Ectodermal cell (in vitro differentiated cells): ENCODE data around the gene TBC1D10A.

Source experiments
- H3K27ac ChIP-seq: 2 replicates; pipeline ENCODE4 v1.7.0; 2013; ENCODE audit warnings: mild to moderate bottlenecking, low read depth, low read length; ENCODE audit not compliant: insufficient read depth, poor library complexity, severe bottlenecking
- H3K27me3 ChIP-seq: 2 replicates; pipeline ENCODE4 v1.7.0; 2013; ENCODE audit warnings: mild to moderate bottlenecking, low read length; ENCODE audit not compliant: insufficient read depth, control insufficient read depth, poor library complexity, severe bottlenecking
- H3K36me3 ChIP-seq: one replicate; pipeline ENCODE4 v1.7.0; 2013; ENCODE audit warnings: low read length; ENCODE audit not compliant: control insufficient read depth, insufficient read depth
- H3K4me1 ChIP-seq: one replicate; pipeline ENCODE4 v1.7.0; 2013; ENCODE audit warnings: low read length; ENCODE audit not compliant: control insufficient read depth, insufficient read depth
- H3K4me3 ChIP-seq: 2 replicates; pipeline ENCODE4 v1.7.0; 2013; ENCODE audit warnings: low read depth, low read length, control low read depth; ENCODE audit not compliant: insufficient read depth
- H3K9me3 ChIP-seq: 2 replicates; pipeline ENCODE4 v1.7.0; 2013; ENCODE audit warnings: mild to moderate bottlenecking, low read length, moderate library complexity; ENCODE audit not compliant: control insufficient read depth
- WGBS, 2 experiments: methylation state at CpG; one replicate each; pipeline ENCODE4 v1.1.7; 2013; ENCODE audit warnings: missing lambda C conversion rate in 2 of 2; 5-methylcytosine and 5-hydroxymethylcytosine counted together

TBC1D10A gene

DNA sequence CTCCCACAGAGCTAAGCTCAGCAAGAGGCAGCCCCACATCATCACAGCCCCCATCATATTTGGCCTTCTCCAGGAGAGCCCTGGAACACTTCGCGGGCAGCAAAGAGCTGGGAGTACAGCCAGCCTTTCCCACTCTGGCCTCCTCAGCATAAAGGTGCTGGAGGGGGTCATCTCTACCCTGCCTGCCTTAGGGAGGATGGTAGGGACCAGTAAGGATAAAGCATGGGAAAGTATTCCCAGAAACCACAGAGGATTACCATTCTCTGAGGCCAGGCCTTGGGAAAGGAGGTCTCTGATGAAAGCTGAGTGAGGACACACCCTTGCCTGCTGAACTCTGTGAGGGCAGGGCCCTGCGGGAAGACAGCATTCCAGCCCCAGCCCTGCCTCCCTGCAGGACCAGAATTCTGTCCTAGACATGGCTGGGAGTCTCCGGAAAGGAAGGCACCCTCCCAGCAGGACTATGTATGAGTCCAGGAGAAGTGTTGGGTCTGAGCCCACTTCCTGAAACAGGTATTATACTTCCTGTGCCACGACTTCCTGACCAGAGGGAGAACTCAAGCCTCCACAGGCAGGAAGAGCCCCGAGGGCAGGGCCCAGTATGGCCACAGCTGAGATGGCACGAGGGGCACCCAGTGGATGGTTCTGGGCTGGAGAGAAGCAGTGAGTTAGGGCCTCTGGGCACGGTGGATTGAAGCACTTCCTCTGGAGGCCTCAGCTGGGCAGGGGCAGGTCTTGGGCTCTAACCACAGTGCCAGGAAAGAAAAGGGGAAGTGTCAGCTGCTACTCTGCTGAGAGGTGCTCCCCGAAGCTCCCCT is 24.5 kb downstream of the TBC1D10A start:
- Histone ChIP-seq H3K4me3 (no peak overlapping the region), H3K9me3 (no peaks in the 10 kb centered on the region), H3K27ac (no peak overlapping the region), H3K36me3 (no peaks in the 10 kb centered on the region), H3K4me1 (no peaks in the 10 kb centered on the region), H3K27me3 (no peaks in the 10 kb centered on the region)
- WGBS, 2 experiments: 92% methylated on average over 9 of the region's 9 CpGs

DNA sequence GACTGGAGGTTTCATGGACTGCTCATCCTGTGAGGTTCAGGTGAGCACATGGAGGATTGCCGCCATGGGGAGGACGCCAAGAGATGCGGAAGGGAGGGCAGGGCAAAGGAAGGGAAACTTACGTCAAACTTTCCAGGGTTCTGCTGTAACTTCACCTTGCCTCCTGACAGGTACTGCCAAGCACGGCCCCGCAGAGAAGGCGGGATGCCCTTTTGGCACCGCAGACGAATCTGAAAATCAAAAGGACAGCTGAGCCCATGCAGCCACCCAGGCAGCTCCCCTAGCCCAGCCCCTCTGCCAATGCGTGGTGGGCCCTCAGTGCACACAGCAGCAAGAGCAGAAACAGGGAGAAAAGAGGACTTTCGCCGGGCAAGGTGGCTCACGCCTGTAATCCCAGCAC is 27.4 kb downstream of the TBC1D10A start:
- H3K9me3 ChIP-seq: no peaks in the 10 kb centered on the region
- 88 to 91% methylated on average over 13 of the region's 13 CpGs for WGBS, 2 experiments
- H3K36me3 ChIP-seq: no peaks in the 10 kb centered on the region
- H3K27me3 ChIP-seq: no peaks in the 10 kb centered on the region
- no peak overlapping the region for H3K27ac ChIP-seq
- H3K4me1 ChIP-seq: no peaks in the 10 kb centered on the region
- no peak overlapping the region for H3K4me3 ChIP-seq

DNA sequence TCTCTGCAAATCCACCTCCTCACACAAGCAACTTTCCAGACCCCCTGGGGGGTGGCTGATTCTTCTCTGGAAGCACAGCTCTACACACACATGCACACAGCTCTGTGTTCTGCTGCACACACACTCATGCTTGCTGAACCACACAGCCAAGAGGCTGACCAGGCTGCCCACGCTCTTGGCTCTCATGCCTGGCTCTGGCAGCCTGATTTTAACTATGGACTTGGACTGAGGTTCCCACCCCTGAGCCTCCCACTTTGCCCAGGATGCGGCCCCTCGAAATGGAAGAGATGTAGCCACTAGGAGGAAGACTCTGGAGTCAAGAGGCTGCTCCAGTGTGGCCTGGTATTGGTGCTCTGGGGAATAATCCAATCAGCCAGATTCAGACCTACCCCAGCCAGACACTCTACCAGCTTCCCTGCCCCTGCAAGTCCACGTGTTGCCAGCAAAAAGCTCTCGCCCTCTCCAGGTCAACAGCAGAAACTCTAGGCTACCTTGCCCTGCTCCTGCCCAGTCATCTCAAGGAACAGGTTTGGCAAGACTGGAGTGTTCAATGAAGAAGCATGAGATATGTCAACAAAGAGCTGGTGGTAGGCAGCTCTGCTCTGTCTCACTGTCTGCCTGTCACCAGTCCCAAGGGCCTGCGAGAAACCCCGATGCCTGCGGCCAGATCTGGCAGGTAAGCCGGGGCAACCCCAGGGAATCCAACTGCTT is 28.6 kb downstream of the TBC1D10A start:
- Histone ChIP-seq H3K4me1 (no peaks in the 10 kb centered on the region), H3K36me3 (no peaks in the 10 kb centered on the region), H3K27ac (no peak overlapping the region), H3K27me3 (no peaks in the 10 kb centered on the region), H3K9me3 (no peaks in the 10 kb centered on the region), H3K4me3 (no peak overlapping the region)
- WGBS, 2 experiments: 93% methylated on average over 9 of the region's 9 CpGs

DNA sequence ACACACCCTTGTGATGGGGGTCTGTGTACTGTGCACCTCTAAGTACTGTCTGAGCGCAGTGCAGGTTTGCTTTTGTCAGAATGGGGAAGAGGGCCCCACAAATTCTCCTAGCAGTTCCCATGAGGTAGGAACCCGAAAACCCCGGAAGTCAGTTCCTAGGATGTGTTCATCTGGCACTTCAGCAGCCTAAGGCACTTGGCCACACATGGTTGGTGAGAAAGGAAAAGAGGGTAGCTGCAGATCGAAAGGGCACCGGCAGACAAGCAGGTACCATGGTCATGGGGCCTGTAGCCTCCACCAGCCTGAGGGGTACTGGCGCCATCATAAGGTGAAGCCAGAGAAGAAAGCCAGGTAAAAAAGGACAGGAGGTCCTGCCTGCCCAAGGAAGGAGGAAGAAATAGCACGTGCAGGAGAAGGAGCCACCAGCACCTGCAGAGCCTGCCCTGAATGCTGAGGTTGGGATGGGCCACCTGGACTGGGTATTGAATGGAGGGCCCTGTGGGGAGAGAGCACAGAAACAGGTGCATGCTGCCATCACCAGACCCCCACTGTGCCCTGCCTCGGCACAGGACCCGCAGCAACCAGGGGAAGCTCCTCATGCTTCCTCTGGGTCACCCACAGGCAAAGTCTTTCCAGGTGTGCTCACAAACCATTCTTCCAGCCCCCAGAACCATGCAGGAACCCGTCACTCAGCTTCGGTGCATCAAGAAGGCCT is 29.3 kb downstream of the TBC1D10A start:
- Histone ChIP-seq H3K36me3 (no peaks in the 10 kb centered on the region), H3K27ac (no peak overlapping the region), H3K4me1 (no peaks in the 10 kb centered on the region), H3K9me3 (no peaks in the 10 kb centered on the region), H3K4me3 (no peak overlapping the region), H3K27me3 (no peaks in the 10 kb centered on the region)
- WGBS, 2 experiments: 94 to 95% methylated on average over 11 of the region's 11 CpGs

DNA sequence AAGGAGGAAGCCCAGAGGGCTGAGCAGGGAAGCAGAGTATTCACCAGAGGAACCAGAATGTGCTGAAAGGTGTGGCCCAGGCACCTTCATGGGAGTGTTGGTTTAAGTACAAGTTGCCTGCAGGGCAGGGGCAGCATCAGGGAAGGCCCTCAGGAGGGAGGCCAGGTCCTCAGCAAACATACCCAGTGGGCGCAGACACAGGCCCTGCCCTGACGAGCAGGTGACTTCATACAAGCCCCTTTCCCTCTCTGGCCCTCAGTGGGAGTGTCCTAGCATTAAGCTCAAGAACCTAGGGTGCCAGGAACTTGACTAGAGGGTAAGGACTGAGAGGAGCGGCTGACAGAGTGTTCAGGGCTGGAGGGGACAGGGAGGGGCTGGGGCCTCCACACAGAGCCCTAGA is 29.9 kb downstream of the TBC1D10A start:
- Histone ChIP-seq H3K9me3 (no peaks in the 10 kb centered on the region), H3K27ac (no peak overlapping the region), H3K36me3 (no peaks in the 10 kb centered on the region), H3K27me3 (no peaks in the 10 kb centered on the region), H3K4me1 (no peaks in the 10 kb centered on the region), H3K4me3 (no peak overlapping the region)
- WGBS, 2 experiments: 88 to 90% methylated on average over 3 of the region's 3 CpGs

DNA sequence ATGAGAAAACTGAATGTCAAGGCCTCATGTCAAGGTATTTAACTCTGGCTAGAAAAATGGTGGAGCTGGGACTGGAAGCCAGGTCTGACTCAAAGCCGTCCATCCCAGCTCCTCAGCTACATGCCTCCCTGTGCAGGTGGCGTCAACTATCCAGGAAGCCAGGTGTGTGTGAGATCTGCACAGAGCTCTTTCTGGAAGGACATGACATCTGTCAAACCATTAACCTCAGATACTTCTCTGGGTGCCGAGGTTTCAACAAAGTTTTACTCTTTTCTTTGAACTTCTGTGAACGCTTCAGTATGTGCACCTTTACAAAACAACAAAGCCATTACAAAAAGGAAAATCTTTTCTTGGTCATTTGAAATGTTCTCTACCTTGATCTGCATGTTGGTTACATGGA is 30.4 kb downstream of the TBC1D10A start:
- no peaks in the 10 kb centered on the region for H3K4me1 ChIP-seq
- H3K9me3 ChIP-seq: no peaks in the 10 kb centered on the region
- H3K27ac ChIP-seq: no peak overlapping the region
- no peak overlapping the region for H3K4me3 ChIP-seq
- WGBS, 2 experiments: 95 to 97% methylated on average over 4 of the region's 4 CpGs
- H3K36me3 ChIP-seq: no peaks in the 10 kb centered on the region
- no peaks in the 10 kb centered on the region for H3K27me3 ChIP-seq

DNA sequence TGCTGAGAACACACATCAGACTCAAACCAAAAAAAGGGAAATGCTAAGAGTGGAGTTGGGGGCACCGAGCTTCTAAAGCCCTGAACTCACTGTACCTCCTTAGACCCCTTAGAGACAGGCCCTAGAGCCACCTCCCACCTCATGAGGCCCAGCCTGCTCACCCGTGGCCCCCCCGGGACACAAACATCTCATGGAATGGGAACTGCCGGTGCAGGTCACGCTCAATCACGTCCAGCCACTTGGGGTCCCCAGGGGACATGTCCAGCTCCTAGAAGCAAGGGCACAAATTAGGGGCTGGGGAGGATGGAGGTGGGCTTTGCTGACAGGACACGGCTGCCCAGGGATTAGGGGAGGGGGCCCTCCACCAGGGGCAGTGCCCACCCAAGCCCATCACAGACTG is 31.2 kb downstream of the TBC1D10A start:
- Histone ChIP-seq H3K4me1 (peaks cover under 1% of the 10 kb centered on the region), H3K36me3 (no peaks in the 10 kb centered on the region), H3K27me3 (no peaks in the 10 kb centered on the region), H3K9me3 (no peaks in the 10 kb centered on the region), H3K4me3 (no peak overlapping the region), H3K27ac (no peak overlapping the region)
- 82 to 84% methylated on average over 7 of the region's 7 CpGs for WGBS, 2 experiments

DNA sequence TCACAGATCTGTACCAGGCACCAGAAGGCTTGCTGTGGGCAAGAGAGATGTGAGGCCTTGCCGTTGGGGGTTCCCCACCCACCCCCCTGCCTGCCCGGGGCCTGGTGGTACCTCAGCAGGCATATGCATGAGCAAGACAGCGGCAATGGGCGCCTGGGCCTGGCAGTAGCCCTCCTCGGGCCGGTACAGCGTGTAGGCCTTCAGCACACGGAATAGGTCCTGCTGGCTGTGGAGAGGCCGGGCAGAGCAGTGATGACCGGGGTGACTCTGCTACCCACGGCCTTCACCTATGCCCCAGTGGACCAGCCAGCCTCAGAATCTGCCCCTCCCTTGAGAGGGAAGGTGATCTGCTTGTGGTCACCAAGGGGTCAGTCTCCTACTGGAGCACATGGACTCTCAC is 31.9 kb downstream of the TBC1D10A start:
- Histone ChIP-seq H3K9me3 (no peaks in the 10 kb centered on the region), H3K27me3 (peaks cover 3% of the 10 kb centered on the region), H3K4me1 (peaks cover 8% of the 10 kb centered on the region), H3K4me3 (no peak overlapping the region), H3K36me3 (no peaks in the 10 kb centered on the region), H3K27ac (no peak overlapping the region)
- WGBS, 2 experiments: 93 to 94% methylated on average over 11 of the region's 11 CpGs

DNA sequence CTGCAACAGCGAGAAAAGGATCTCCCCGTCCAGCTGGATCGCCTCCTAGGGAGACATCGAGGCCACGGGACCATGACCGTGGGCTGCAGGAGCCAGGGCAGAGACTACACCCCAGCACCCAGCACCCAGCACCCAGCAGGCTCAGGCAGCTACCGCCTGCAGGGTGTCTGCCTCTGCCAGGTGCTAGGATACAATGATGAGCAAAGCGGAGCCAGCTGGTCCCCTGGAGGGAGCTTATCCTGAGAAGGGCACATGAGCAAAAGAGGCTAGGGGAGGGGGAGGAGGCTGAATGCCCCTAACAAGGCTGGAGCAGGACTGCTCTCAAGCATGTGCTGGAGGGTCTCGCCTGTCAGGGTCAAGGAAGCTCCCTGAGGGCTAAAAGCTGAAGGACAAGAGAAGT is 32.7 kb downstream of the TBC1D10A start:
- WGBS, 2 experiments: 84 to 85% methylated on average over 9 of the region's 9 CpGs
- H3K27ac ChIP-seq: no peak overlapping the region

DNA sequence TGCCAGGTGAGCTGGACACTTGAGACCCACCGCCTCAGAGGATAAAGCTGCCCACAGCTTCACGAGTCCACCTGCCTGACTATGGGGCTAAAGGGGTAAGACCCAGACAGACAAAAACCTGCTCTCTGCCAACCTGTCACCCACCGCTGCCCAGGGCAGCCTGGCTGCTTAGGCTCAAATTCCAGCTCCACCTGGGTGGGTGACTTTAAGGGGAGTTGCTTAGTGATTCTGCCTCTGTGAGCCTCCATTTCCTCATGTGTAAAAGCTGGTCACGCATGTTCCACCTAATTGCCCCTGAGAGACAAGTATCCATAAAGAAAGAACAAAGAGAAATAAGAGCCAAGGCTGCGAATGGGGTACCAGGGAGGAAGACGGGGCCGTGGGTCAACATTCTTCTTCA is 33.7 kb downstream of the TBC1D10A start:
- WGBS, 2 experiments: 93 to 94% methylated on average over 7 of the region's 7 CpGs
- Histone ChIP-seq H3K4me3 (no peak overlapping the region), H3K4me1 (peaks cover 11% of the 10 kb centered on the region), H3K27ac (no peak overlapping the region), H3K27me3 (peaks cover 12% of the 10 kb centered on the region), H3K36me3 (no peaks in the 10 kb centered on the region), H3K9me3 (no peaks in the 10 kb centered on the region)

More for the DNA sequence above, 32.7 kb downstream of the TBC1D10A start:
- Histone ChIP-seq H3K4me1 (peaks cover 8% of the 10 kb centered on the region), H3K9me3 (no peaks in the 10 kb centered on the region), H3K4me3 (no peak overlapping the region), H3K36me3 (no peaks in the 10 kb centered on the region), H3K27me3 (peaks cover 3% of the 10 kb centered on the region)
